Measurements from ENCODE around the gene GMDS.

Gene GMDS

GRCh38 chr6:2171728-2172127 is 73.7 kb downstream of the GMDS start:
- Histone ChIP-seq H3K27ac (ENCODE audit: low read length) (no peak overlapping the region), H3K27me3 (ENCODE audit: insufficient read depth, low read length, poor library complexity) (no peaks in the 10 kb centered on the region), H3K4me1 (ENCODE audit: insufficient read depth, low read length) (no peaks in the 10 kb centered on the region), H4K20me1 (ENCODE audit: insufficient read depth, low read length) (peaks cover 9% of the 10 kb centered on the region), H3K9me3 (ENCODE audit: insufficient read depth, low read length, severe bottlenecking) (no peaks in the 10 kb centered on the region), H3K4me2 (ENCODE audit: insufficient read depth, low read length) (no peak overlapping the region), H3K9ac (ENCODE audit: low read depth, low read length) (no peak overlapping the region), H3K36me3 (ENCODE audit: insufficient read depth, low read length) (no peaks in the 10 kb centered on the region), H2AFZ (ENCODE audit: low read depth, low read length) (no peak overlapping the region), H3K79me2 (ENCODE audit: insufficient read depth, low read length) (peaks cover 6% of the 10 kb centered on the region; the same call in 1 of the 2 replicates), H3K4me3 (ENCODE audit: low read depth in 1 of 2, low read length in 2 of 2) (no peak overlapping the region)
- DNase-seq (no peak), ATAC-seq (ENCODE audit: insufficient read depth, low read depth) (no peak)
- TF ChIP-seq EZH2 (IDR thresholded peaks at IDR 0.05; ENCODE audit: borderline replicate concordance, low read depth, low read length, severe bottlenecking): no peak
- no peak for TF ChIP-seq CTCF (IDR thresholded peaks at IDR 0.05; ENCODE audit: borderline replicate concordance, extremely low read depth, low read length, poor library complexity, severe bottlenecking)

GRCh38 chr6:2168480-2168879 is 76.9 kb downstream of the GMDS start:
- no peak for TF ChIP-seq EZH2 (IDR thresholded peaks at IDR 0.05; ENCODE audit: borderline replicate concordance, low read depth, low read length, severe bottlenecking)
- TF ChIP-seq CTCF (IDR thresholded peaks at IDR 0.05; ENCODE audit: borderline replicate concordance, extremely low read depth, low read length, poor library complexity, severe bottlenecking): no peak
- Histone ChIP-seq H3K4me3 (ENCODE audit: low read depth in 1 of 2, low read length in 2 of 2) (no peak overlapping the region), H3K79me2 (ENCODE audit: insufficient read depth, low read length) (peaks cover 7% of the 10 kb centered on the region; the same call in 1 of the 2 replicates), H3K9me3 (ENCODE audit: insufficient read depth, low read length, severe bottlenecking) (no peaks in the 10 kb centered on the region), H3K27me3 (ENCODE audit: insufficient read depth, low read length, poor library complexity) (no peaks in the 10 kb centered on the region), H3K4me1 (ENCODE audit: insufficient read depth, low read length) (no peaks in the 10 kb centered on the region), H4K20me1 (ENCODE audit: insufficient read depth, low read length) (peaks cover 7% of the 10 kb centered on the region; the same call in 1 of the 2 replicates), H3K36me3 (ENCODE audit: insufficient read depth, low read length) (no peaks in the 10 kb centered on the region), H3K4me2 (ENCODE audit: insufficient read depth, low read length) (no peak overlapping the region), H3K27ac (ENCODE audit: low read length) (no peak overlapping the region), H3K9ac (ENCODE audit: low read depth, low read length) (no peak overlapping the region), H2AFZ (ENCODE audit: low read depth, low read length) (no peak overlapping the region)
- no peak for DNase-seq
- ATAC-seq (ENCODE audit: insufficient read depth, low read depth): no peak

- ATAC-seq (ENCODE audit: insufficient read depth, low read depth): no peak
- Histone ChIP-seq H3K9ac (ENCODE audit: low read depth, low read length) (no peak overlapping the region), H3K4me1 (ENCODE audit: insufficient read depth, low read length) (peaks cover 11% of the 10 kb centered on the region), H3K4me3 (ENCODE audit: low read depth in 1 of 2, low read length in 2 of 2) (no peak overlapping the region), H3K9me3 (ENCODE audit: insufficient read depth, low read length, severe bottlenecking) (no peaks in the 10 kb centered on the region), H3K36me3 (ENCODE audit: insufficient read depth, low read length) (no peaks in the 10 kb centered on the region), H4K20me1 (ENCODE audit: insufficient read depth, low read length) (peaks cover 19% of the 10 kb centered on the region; the same call in 1 of the 2 replicates), H3K79me2 (ENCODE audit: insufficient read depth, low read length) (peaks cover 7% of the 10 kb centered on the region; the same call in 1 of the 2 replicates), H2AFZ (ENCODE audit: low read depth, low read length) (no peak overlapping the region), H3K27me3 (ENCODE audit: insufficient read depth, low read length, poor library complexity) (no peaks in the 10 kb centered on the region), H3K4me2 (ENCODE audit: insufficient read depth, low read length) (no peak overlapping the region), H3K27ac (ENCODE audit: low read length) (no peak overlapping the region)
- no peak for DNase-seq
- TF ChIP-seq EZH2 (IDR thresholded peaks at IDR 0.05; ENCODE audit: borderline replicate concordance, low read depth, low read length, severe bottlenecking) (no peak), CTCF (IDR thresholded peaks at IDR 0.05; ENCODE audit: borderline replicate concordance, extremely low read depth, low read length, poor library complexity, severe bottlenecking) (no peak)
Observed at GRCh38 chr6:2166717-2167116, 78.7 kb downstream of the GMDS start.

GRCh38 chr6:2165286-2165685 is 80.1 kb downstream of the GMDS start:
- TF ChIP-seq CTCF (IDR thresholded peaks at IDR 0.05; ENCODE audit: borderline replicate concordance, extremely low read depth, low read length, poor library complexity, severe bottlenecking): no peak
- TF ChIP-seq EZH2 (IDR thresholded peaks at IDR 0.05; ENCODE audit: borderline replicate concordance, low read depth, low read length, severe bottlenecking): no peak
- no peak overlapping the region for H3K4me2 ChIP-seq (ENCODE audit: insufficient read depth, low read length)
- peaks cover 16% of the 10 kb centered on the region for H3K4me1 ChIP-seq (ENCODE audit: insufficient read depth, low read length)
- DNase-seq (no peak), ATAC-seq (ENCODE audit: insufficient read depth, low read depth) (no peak)
- no peak overlapping the region for H3K4me3 ChIP-seq (ENCODE audit: low read depth in 1 of 2, low read length in 2 of 2)
- no peak overlapping the region for H2AFZ ChIP-seq (ENCODE audit: low read depth, low read length)
- no peaks in the 10 kb centered on the region for H3K27me3 ChIP-seq (ENCODE audit: insufficient read depth, low read length, poor library complexity)
- no peak overlapping the region for H3K9ac ChIP-seq (ENCODE audit: low read depth, low read length)
- H4K20me1 ChIP-seq (ENCODE audit: insufficient read depth, low read length): peaks cover 22% of the 10 kb centered on the region; the same call in 1 of the 2 replicates
- H3K9me3 ChIP-seq (ENCODE audit: insufficient read depth, low read length, severe bottlenecking): no peaks in the 10 kb centered on the region
- H3K79me2 ChIP-seq (ENCODE audit: insufficient read depth, low read length): peaks cover 7% of the 10 kb centered on the region; the same call in 1 of the 2 replicates
- H3K36me3 ChIP-seq (ENCODE audit: insufficient read depth, low read length): no peaks in the 10 kb centered on the region
- H3K27ac ChIP-seq (ENCODE audit: low read length): no peak overlapping the region

Data from DND-41 (cell line).